Dendritic cell treated with granulocyte-macrophage colony-stimulating factor and Interleukin-4, amounts not matched to agents 40 ng/mL and 50 ng/mL, for 4 days (primary cell): Measurements from ENCODE around the gene PRPF6.

Experiments
- H3K27ac Mint-ChIP-seq: one replicate; pipeline ENCODE4 v1.8.0; 2022; ENCODE audit warnings: mild to moderate bottlenecking, mixed read lengths
- H3K27me3 Mint-ChIP-seq: one replicate; pipeline ENCODE4 v1.8.0; 2022; ENCODE audit warnings: mild to moderate bottlenecking, mixed read lengths
- H3K36me3 Mint-ChIP-seq: one replicate; pipeline ENCODE4 v1.8.0; 2022; ENCODE audit warnings: low read depth, mixed read lengths
- H3K4me1 Mint-ChIP-seq: one replicate; pipeline ENCODE4 v1.8.0; 2022; ENCODE audit warnings: low read depth, mixed read lengths
- H3K4me3 Mint-ChIP-seq: one replicate; pipeline ENCODE4 v1.8.0; 2022; ENCODE audit warnings: mild to moderate bottlenecking, moderate library complexity, mixed read lengths
- H3K9me3 Mint-ChIP-seq: one replicate; pipeline ENCODE4 v1.8.0; 2022; ENCODE audit warnings: mixed read lengths
- intact Hi-C: fragments of 100-400 bp; cut with micrococcal nuclease; formaldehyde crosslinking; loops from one replicate; pipeline ENCODE4 v1.15.0; 2022

PRPF6 gene

DNA sequence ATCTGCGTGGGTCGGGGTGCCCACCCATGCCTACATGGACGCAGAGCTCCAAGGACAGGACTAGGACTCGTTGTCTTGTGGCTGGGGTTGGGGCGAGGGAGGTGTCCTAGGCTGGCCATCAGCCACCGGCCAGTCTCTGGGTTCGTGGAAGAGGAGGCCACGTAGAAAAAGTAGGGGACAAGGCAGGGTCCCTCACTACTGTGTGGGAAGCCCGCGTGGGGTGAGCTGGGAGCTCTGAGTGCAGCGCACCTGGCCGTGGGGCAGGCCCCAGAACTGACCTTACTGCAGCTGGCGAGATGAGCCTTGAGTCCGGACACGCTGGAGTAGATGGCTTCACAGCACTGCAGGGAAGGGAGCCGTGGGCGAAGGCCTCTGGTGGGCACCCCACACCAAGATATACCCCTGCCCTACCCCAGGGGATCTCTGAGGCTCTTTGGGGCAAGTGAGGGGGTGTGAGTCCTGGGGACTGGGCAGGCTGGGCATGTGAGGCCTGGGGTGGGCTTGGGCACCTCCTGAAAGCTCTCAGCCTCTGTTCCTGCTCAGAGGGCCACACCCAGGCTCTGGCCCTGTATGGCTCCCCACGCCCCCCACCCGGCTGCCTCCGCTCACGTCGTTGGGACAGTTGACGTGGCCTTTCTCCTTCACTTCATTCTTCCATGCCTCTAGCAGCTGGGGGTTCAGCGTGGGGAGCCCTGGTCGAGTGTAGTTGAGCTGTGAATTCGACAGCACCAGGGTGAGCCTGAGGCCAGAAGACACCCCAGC lies 19.1 kb upstream of the PRPF6 start:
- Mint-ChIP-seq H3K27me3 (peaks cover 2% of the 10 kb centered on the region), H3K4me3 (no peak overlapping the region), H3K4me1 (peaks cover 14% of the 10 kb centered on the region), H3K27ac (no peak overlapping the region), H3K9me3 (peaks cover 8% of the 10 kb centered on the region), H3K36me3 (peaks cover 66% of the 10 kb centered on the region)
- intact Hi-C loops: no loop called here

DNA sequence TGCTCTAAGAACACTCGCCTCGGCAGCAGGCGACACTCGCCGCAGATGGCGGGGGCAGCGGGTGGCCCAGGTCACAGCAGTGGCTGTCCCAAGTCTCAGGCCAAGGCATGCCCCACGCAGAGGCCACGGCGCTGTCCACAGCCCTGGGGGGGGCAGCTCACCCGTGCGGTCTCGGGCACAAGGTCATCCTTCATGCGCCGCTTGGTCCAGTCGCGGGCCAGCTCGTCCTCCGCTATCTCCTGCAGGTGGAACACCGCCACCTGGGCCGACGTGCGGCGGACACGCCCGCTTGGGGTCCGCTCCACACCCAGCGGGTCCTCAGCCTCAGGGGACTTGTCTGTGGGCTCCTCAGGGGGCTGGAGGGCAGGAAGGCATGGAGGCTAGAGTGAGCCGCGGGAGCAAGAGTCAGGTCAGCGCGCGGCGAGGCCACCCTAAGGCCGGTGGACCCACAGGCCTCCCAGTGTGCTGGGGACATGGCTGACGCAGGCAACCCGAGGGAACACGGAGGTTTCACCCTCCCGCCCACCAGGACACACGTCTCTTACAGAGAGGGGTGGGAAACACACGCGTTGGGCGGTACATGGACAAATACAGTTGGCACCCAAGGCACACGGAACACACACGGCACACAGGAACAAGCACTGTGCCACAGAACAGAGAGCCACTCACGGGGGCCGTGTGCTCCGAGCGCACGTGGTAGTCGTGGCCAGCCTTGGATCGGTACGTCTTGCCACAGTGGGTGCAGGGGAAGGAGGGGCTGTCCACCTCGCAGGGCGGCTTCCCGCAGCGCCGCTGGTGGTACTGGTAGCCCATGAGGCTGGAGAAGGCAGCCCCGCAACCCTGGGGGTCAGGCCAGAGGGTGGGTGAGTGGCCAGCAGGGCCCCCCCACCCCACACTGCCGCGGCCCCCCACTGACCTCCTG lies 18.2 kb upstream of the PRPF6 start:
- Mint-ChIP-seq H3K9me3 (peaks cover 8% of the 10 kb centered on the region), H3K27ac (no peak overlapping the region), H3K36me3 (peaks cover 75% of the 10 kb centered on the region), H3K4me3 (no peak overlapping the region), H3K4me1 (peaks cover 6% of the 10 kb centered on the region), H3K27me3 (peaks cover 2% of the 10 kb centered on the region)
- intact Hi-C loops: no loop called here

DNA sequence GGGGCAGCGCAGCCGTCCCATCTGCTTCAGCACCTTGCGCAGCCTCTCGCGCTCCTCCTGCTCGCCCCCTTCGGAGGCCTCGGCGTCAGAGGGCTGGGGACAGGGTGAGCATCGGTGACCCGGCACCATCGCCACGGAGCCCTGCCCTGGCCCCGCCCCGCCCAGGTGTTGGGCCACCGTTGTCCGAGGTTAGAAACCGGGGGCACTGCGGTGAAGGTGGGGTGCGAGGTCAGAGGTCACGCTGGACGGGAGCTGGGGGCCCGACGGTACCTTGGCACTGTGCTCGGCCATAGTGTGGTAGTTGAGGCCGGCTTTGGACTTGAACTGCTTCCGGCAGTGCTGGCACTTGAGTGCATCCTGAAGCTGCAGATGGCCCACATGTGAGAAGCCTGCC lies 17.6 kb upstream of the PRPF6 start:
- H3K36me3 Mint-ChIP-seq: peaks cover 76% of the 10 kb centered on the region
- intact Hi-C loops: no loop called here
- peaks cover 8% of the 10 kb centered on the region for H3K9me3 Mint-ChIP-seq
- H3K4me1 Mint-ChIP-seq: peaks cover 4% of the 10 kb centered on the region
- peaks cover 3% of the 10 kb centered on the region for H3K27me3 Mint-ChIP-seq
- no peak overlapping the region for H3K4me3 Mint-ChIP-seq
- H3K27ac Mint-ChIP-seq: no peak overlapping the region

DNA sequence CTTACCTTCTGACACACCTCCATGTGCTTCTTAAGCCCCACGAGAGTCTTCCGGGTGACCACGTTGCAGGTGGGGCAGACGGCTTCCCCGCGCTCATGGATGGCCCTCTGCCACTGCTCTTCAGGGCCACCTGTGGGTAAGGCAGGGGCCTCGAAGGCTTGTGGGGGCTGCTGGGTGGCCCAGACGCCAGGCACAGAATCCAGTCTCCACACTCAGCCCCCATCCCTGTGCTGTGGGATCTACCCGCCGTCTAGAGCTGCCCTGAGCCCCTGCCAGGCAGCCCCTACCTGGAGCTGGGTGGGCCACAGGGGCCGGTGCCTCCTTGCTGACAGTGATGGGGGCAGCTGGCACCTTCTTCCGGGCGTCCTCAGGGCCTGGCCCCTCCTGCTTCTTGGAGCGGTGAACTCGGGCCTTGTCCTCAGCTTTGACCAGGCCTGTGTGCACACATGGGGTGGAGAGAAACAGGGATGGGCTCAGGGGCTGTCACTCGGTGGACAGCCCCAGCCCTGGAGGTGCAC lies 17.1 kb upstream of the PRPF6 start:
- no peak overlapping the region for H3K27ac Mint-ChIP-seq
- peaks cover 8% of the 10 kb centered on the region for H3K9me3 Mint-ChIP-seq
- H3K27me3 Mint-ChIP-seq: peaks cover 8% of the 10 kb centered on the region
- H3K36me3 Mint-ChIP-seq: peaks cover 74% of the 10 kb centered on the region
- H3K4me3 Mint-ChIP-seq: no peak overlapping the region
- peaks cover 9% of the 10 kb centered on the region for H3K4me1 Mint-ChIP-seq
- intact Hi-C loops: no loop called here

DNA sequence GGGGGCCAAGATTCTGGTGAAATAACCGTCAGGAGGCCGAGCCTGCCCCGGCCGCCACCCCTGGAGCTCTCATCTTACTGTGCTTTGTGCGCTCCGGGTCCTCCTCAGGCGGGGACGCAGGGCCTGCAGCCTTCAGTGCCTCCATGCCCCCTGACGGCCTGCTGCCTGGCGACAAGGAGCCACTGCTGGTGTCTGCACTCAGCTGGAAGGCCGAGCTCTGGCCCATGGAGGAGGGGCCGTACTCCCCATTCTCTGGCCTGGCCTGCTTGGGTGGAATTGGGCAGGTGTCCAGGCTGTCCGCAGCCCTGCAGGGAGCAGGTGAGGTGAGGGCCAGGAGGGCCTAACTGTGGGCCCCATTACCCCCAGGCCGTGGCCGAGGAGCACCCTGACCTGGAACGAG lies 16.5 kb upstream of the PRPF6 start:
- Mint-ChIP-seq H3K4me1 (peaks cover 11% of the 10 kb centered on the region), H3K36me3 (peaks cover 69% of the 10 kb centered on the region), H3K27me3 (peaks cover 10% of the 10 kb centered on the region), H3K27ac (no peak overlapping the region), H3K4me3 (no peak overlapping the region), H3K9me3 (peaks cover 8% of the 10 kb centered on the region)
- intact Hi-C loops: no loop called here

DNA sequence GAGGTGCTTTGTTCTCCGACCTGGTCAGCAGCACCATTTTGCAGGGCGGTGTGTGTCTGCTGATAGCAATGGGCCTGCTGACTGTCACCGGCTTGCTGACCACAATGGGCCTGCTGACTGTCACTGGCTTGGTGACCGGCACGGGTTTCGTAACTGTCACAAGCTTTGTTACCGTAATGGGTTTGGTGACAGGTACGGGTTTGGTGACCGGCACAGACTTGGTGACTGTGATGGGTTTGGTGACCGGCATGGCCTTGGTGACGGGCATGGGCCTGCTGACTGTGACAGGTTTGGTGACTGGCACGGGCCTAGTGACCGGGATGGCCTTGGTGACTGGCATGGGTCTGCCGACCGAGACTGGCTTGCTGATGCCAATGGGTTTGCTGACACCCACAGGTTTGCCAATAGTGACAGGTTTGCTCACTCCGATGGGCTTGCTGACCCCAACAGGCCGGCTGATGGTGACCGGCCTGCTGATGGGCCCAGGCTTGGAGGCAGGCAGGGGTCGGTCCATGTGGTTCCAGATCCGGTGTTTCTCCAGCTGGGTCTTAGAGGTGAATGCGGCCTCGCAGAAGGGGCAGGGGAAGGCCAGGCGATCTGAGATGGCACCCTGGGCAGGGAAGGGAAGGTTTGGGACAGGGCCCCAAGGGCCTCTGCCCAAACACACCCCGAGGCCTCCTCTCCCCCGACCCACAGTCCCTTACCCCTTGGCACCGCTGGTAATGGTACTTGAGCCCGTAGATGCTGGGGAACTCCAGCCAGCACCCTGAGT lies 14.6 kb upstream of the PRPF6 start:
- Mint-ChIP-seq H3K36me3 (peaks cover 55% of the 10 kb centered on the region), H3K4me3 (no peak overlapping the region), H3K27me3 (peaks cover 22% of the 10 kb centered on the region), H3K27ac (no peak overlapping the region), H3K4me1 (peaks cover 11% of the 10 kb centered on the region), H3K9me3 (peaks cover 8% of the 10 kb centered on the region)
- intact Hi-C loops: no loop called here

DNA sequence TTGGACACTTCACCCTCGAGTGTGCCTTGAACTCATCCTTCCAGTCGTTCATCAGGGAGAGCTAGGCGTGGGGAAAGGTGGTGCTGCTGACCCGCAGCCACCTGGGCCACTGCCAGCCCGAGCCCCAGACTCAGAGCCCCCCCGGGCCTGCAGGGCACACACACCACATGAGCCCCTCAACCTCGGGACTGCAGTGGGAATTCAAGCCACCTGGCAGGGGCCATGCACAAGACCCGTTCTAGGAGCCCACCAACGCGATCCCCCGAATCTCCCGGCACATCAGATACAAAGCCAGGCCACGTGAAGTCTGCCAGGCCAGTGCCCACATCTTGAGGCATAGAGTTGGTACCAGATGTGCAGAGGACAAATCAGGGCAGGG lies 14.0 kb upstream of the PRPF6 start:
- H3K9me3 Mint-ChIP-seq: peaks cover 8% of the 10 kb centered on the region
- intact Hi-C loops: no loop called here
- peaks cover 11% of the 10 kb centered on the region for H3K4me1 Mint-ChIP-seq
- H3K27ac Mint-ChIP-seq: no peak overlapping the region
- H3K4me3 Mint-ChIP-seq: no peak overlapping the region
- peaks cover 49% of the 10 kb centered on the region for H3K36me3 Mint-ChIP-seq
- H3K27me3 Mint-ChIP-seq: peaks cover 22% of the 10 kb centered on the region

DNA sequence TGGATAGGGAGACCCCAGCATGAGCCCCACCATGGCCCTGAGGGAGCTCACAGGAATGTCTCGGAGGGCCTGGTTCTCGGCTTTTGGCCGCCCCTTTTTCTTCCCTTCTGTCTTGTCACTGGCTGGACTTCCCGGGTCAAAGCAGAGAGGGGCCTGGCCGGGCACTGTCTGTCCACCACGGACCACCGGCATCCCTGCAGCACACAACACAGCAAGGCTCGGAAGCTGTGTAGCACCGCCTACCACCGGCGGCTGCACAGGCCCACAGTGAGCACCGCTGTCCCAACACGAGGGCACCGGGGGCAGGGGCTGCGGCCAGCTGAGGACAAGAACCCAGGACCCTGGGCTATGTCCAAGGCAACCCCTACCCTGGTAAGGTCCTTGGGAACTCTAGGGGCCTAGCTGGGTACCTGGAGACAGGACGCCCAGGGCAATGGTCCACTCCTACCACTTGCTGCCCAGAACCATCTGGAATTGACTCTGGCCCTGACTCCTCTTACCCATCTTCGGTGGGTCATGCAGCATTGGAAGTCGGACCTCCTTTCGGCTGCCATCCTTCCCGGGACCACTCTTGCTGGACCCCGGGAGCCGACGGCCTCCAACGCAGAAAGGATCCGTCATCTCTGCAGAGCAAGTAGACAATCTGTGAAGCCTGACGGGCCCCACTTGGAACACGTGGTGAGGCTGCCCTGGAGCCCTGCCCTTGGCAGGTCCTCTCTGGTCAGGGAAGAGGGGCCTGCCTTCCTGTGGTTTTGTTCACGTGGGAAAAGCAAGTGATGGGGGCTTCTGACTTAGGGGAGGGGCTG lies 13.4 kb upstream of the PRPF6 start:
- no peak overlapping the region for H3K4me3 Mint-ChIP-seq
- H3K36me3 Mint-ChIP-seq: peaks cover 43% of the 10 kb centered on the region
- intact Hi-C loops: no loop called here

DNA sequence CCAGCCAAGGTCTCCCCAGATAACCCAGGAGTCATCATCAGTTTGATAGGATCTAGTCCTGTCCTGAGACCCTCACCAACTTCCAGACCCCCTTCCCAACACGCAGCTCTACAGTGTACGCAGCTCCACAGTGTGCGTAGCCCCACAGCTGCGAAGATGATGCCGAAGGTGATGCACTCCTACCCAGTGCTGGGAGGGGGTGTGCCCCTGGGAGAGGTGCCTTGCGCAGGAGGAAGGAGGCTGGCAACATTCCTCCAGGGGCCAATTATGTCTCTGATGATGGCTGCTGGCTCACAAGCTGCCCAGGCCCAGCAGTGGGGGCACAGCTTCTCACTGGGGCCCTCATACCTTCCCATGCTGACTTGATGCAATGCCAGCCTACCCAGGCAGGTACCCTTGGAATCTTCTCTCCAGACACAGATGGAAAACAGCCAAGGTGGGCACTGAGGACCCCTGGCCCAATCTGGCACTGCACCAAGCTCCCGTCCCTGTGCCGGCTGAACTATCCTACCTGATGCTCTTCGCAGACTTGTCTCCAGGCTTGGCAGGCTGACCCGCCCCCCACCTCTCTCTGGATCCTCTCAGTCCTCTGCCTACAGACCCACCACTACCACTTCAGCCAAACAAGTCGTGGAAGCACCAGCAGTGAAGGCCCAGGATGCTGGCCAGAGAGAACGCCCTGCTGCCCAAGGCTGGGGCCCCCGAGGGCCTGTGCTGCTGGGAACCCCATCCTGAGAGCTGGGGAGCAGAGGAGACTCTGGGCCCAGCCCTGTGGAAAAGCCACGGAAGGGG lies 12.6 kb upstream of the PRPF6 start:
- peaks cover 8% of the 10 kb centered on the region for H3K9me3 Mint-ChIP-seq
- H3K27me3 Mint-ChIP-seq: peaks cover 31% of the 10 kb centered on the region
- intact Hi-C loops: no loop called here
- H3K36me3 Mint-ChIP-seq: peaks cover 35% of the 10 kb centered on the region
- H3K4me1 Mint-ChIP-seq: peaks cover 14% of the 10 kb centered on the region
- H3K27ac Mint-ChIP-seq: peak overlapping the region; percentile 71
- H3K4me3 Mint-ChIP-seq: peak overlapping the region; percentile 79

More for the DNA sequence above, 13.4 kb upstream of the PRPF6 start:
- Mint-ChIP-seq H3K9me3 (peaks cover 8% of the 10 kb centered on the region), H3K27me3 (peaks cover 24% of the 10 kb centered on the region), H3K4me1 (peaks cover 11% of the 10 kb centered on the region), H3K27ac (no peak overlapping the region)

DNA sequence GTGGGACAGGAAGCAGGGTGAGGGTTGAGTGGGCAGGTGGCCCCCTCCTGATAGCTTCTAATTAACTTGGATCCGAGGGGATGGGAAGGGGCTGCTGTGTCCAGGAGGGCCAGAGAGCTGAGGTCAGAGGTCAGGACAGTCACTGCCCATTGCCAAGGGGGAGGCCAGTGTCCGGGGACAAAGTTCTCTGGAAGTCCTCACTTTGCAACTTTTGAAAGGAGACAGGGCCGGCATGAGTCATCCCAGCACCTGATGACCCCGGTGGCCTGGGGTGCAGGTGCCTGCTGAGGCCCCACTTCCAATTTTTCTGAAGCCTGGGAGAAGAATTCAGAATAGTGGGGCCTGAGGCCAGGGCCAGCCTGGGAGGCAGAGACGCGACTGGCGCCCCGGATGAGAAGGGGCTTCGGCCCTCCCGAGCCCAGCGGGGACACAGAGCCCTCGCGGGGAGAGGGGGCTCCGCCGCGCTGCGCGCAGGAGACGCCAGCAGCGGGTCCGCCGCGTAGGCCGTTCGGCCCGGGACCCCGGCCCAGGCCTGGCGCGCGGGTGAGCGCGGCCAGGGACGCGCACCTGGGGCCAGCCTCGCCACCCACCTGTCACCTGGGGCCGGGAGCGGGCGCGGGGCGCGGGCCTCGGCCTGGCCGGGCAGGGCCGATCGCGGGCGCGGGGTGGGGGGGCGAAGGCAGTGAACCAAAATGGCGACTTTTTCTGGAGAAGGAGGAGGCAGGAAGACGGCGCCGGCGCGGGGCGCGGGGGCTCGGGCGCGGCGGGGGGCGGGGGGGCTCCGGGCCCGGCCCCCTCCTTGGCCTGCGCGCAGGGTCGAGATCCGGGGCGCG lies 11.8 kb upstream of the PRPF6 start:
- intact Hi-C loops: no loop called here
- Mint-ChIP-seq H3K27me3 (peaks cover 33% of the 10 kb centered on the region), H3K4me1 (peaks cover 22% of the 10 kb centered on the region), H3K4me3 (peak overlapping the region; percentile 79), H3K36me3 (peaks cover 27% of the 10 kb centered on the region), H3K27ac (peak overlapping the region; percentile 71), H3K9me3 (peaks cover 8% of the 10 kb centered on the region)

DNA sequence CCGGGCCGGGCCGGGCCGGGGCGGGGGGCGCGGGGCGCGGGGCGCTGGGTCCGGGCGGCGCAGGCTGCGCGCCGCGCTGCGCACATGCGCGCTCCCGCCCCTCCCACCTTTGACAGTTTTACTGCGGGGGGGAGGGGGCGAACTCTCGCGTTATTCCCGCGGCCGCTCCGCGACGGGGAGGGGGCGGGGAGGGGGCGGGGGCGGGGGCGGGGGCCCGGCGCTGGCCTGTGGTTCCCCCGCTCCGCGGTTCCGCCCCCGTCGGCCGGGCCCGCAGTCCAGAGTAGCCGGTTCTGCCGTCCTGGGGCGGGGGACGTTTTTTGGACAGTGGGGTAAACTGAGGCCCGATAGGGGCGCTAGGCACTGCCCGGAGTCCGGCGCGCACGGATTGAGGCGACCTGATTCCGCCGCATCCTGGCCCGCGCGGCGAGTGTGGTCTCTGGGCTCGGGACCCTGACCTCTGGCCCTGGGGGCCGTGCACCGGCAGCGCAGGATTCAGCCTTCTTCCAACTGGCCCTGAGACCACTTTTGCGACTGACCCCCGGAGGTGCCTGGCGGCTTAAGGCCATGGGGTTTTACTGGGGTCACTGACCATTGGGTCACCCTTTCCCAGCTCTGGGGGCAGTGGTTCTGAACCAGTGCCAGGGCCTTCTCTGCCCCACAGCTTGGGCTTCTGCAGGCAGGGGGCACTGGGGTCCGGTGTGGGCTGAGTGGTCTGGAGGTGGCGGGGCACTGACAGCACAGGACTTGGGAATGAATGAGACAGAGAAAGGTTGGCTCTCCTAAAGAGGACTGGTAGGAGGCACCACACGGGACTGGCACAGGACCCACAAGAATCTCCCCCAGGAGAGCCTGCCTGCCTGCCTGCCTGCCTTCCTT lies 10.9 kb upstream of the PRPF6 start, which contains the start of gene ZNF512B:
Gene ZNF512B, minus strand, starts transcription at position 93 of the 876 bp plus-strand sequence. CDS start 1,980 bp downstream, outside the sequence.
- Mint-ChIP-seq H3K36me3 (peaks cover 22% of the 10 kb centered on the region), H3K9me3 (peaks cover 8% of the 10 kb centered on the region), H3K4me1 (peaks cover 23% of the 10 kb centered on the region), H3K4me3 (peak within 1 kb of the TSS; percentile 79), H3K27me3 (peaks cover 33% of the 10 kb centered on the region), H3K27ac (peak within 1 kb of the TSS; percentile 71)
- intact Hi-C loops: loop anchor here (5.0 kb wide), 3 partner anchors 58 to 533 kb away; partner anchors contain the start of gene PTK6
